ENCODE data around the gene AGPAT3. TPM values are rescaled to one million over a fixed set of nuclear protein-coding genes. Genes with fewer than 3 reads are reported as not detected.

AGPAT3 gene
- total RNA-seq, 2 experiments from 2014 or later: 101 to 102 TPM

- Mint-ChIP-seq H3K27me3 (peaks cover 5% of the 10 kb centered on the region), H3K9me3 (no peaks in the 10 kb centered on the region), H3K4me3 (no peak overlapping the region), H3K4me1 (no peaks in the 10 kb centered on the region), H3K27ac (no peak overlapping the region), H3K36me3 (ENCODE audit: low read depth) (no peaks in the 10 kb centered on the region)
- ChIA-PET POLR2A (no interaction called here), CTCF (no interaction called here)
- DNase-seq: no peak
These were observed 138.4 kb downstream of the AGPAT3 start for GRCh38 chr21:44003307-44003966.

- DNase-seq: no peak
- Mint-ChIP-seq H3K9me3 (no peaks in the 10 kb centered on the region), H3K36me3 (ENCODE audit: low read depth) (peaks cover 1% of the 10 kb centered on the region), H3K4me3 (no peak overlapping the region), H3K27ac (no peak overlapping the region), H3K4me1 (peaks cover 2% of the 10 kb centered on the region), H3K27me3 (no peaks in the 10 kb centered on the region)
- ChIA-PET POLR2A (no interaction called here), CTCF (no interaction called here)
These were observed 140.0 kb downstream of the AGPAT3 start for GRCh38 chr21:44005071-44005470.

GRCh38 chr21:44005593-44005992 lies 140.6 kb downstream of the AGPAT3 start:
- POLR2A ChIA-PET: no interaction called here
- H3K9me3 Mint-ChIP-seq: no peaks in the 10 kb centered on the region
- H3K27ac Mint-ChIP-seq: no peak overlapping the region
- CTCF ChIA-PET: no interaction called here
- H3K36me3 Mint-ChIP-seq (ENCODE audit: low read depth): peaks cover 5% of the 10 kb centered on the region
- H3K27me3 Mint-ChIP-seq: no peaks in the 10 kb centered on the region
- DNase-seq: no peak
- peaks cover 6% of the 10 kb centered on the region for H3K4me1 Mint-ChIP-seq
- no peak overlapping the region for H3K4me3 Mint-ChIP-seq

GRCh38 chr21:44006017-44006619 lies 141.1 kb downstream of the AGPAT3 start:
- POLR2A ChIA-PET: no interaction called here
- H3K4me3 Mint-ChIP-seq: no peak overlapping the region
- no peaks in the 10 kb centered on the region for H3K27me3 Mint-ChIP-seq
- H3K4me1 Mint-ChIP-seq: peaks cover 10% of the 10 kb centered on the region
- H3K9me3 Mint-ChIP-seq: no peaks in the 10 kb centered on the region
- peaks cover 5% of the 10 kb centered on the region for H3K36me3 Mint-ChIP-seq (ENCODE audit: low read depth)
- no peak overlapping the region for H3K27ac Mint-ChIP-seq
- no peak for DNase-seq
- CTCF ChIA-PET: no interaction called here

GRCh38 chr21:44006656-44007055 lies 141.6 kb downstream of the AGPAT3 start:
- Mint-ChIP-seq H3K36me3 (ENCODE audit: low read depth) (peaks cover 5% of the 10 kb centered on the region), H3K27ac (no peak overlapping the region), H3K9me3 (no peaks in the 10 kb centered on the region), H3K27me3 (no peaks in the 10 kb centered on the region), H3K4me3 (no peak overlapping the region), H3K4me1 (peaks cover 13% of the 10 kb centered on the region)
- ChIA-PET CTCF (no interaction called here), POLR2A (no interaction called here)
- no peak for DNase-seq

GRCh38 chr21:44010429-44010828 lies 145.4 kb downstream of the AGPAT3 start:
- peaks cover 22% of the 10 kb centered on the region for H3K36me3 Mint-ChIP-seq (ENCODE audit: low read depth)
- POLR2A ChIA-PET: interaction anchor here (1.0 to 5.3 kb wide), 4 partner anchors 11 to 74 kb away, joined by 3 to 71 read pairs (median 6); no protein-coding TSS in a partner anchor
- no peak overlapping the region for H3K27ac Mint-ChIP-seq
- H3K4me1 Mint-ChIP-seq: peaks cover 34% of the 10 kb centered on the region
- no peaks in the 10 kb centered on the region for H3K27me3 Mint-ChIP-seq
- CTCF ChIA-PET: no interaction called here
- no peak overlapping the region for H3K4me3 Mint-ChIP-seq
- no peak for DNase-seq
- no peaks in the 10 kb centered on the region for H3K9me3 Mint-ChIP-seq

GRCh38 chr21:44011123-44011522 lies 146.1 kb downstream of the AGPAT3 start:
- peak overlapping the region; percentile 85 for H3K4me3 Mint-ChIP-seq
- CTCF ChIA-PET: no interaction called here
- H3K27me3 Mint-ChIP-seq: no peaks in the 10 kb centered on the region
- DNase-seq: no peak
- H3K9me3 Mint-ChIP-seq: no peaks in the 10 kb centered on the region
- peaks cover 38% of the 10 kb centered on the region for H3K4me1 Mint-ChIP-seq
- H3K36me3 Mint-ChIP-seq (ENCODE audit: low read depth): peaks cover 22% of the 10 kb centered on the region
- POLR2A ChIA-PET: interaction anchor here (1.0 to 5.3 kb wide), 7 partner anchors 9 to 81 kb away, joined by 3 to 71 read pairs (median 5); no protein-coding TSS in a partner anchor
- peak overlapping the region; percentile 85 for H3K27ac Mint-ChIP-seq

- Mint-ChIP-seq H3K36me3 (ENCODE audit: low read depth) (peaks cover 22% of the 10 kb centered on the region), H3K9me3 (no peaks in the 10 kb centered on the region), H3K27ac (peak within 1 kb of the TSS; percentile 95), H3K27me3 (no peaks in the 10 kb centered on the region), H3K4me1 (peaks cover 44% of the 10 kb centered on the region), H3K4me3 (peak within 1 kb of the TSS; percentile 96)
- CTCF ChIA-PET: no interaction called here
- peak; percentile 86 for DNase-seq
- POLR2A ChIA-PET: interaction anchor here (0.7 to 5.3 kb wide), 20 partner anchors 9 to 445 kb away, joined by 3 to 71 read pairs (median 4); partner anchors contain the start of gene RRP1
These were observed 146.8 kb downstream of the AGPAT3 start, which contains the start of gene TRAPPC10 for GRCh38 chr21:44011579-44012473. TRAPPC10 (plus strand) TSS chr21:44012309; CDS start chr21:44012494, 185 bp downstream.

GRCh38 chr21:44012474-44013379 lies 147.7 kb downstream of the AGPAT3 start:
- CTCF ChIA-PET: interaction anchor here (1.0 to 1.8 kb wide), 5 partner anchors 11 to 71 kb away, joined by 3 to 7 read pairs (median 4); no protein-coding TSS in a partner anchor
- H3K36me3 Mint-ChIP-seq (ENCODE audit: low read depth): peaks cover 28% of the 10 kb centered on the region
- H3K27ac Mint-ChIP-seq: peak overlapping the region; percentile 95
- POLR2A ChIA-PET: interaction anchor here (0.7 to 5.3 kb wide), 22 partner anchors 11 to 444 kb away, joined by 3 to 71 read pairs (median 4); partner anchors contain the start of genes RRP1 and TRPM2
- DNase-seq: peak; percentile 90
- H3K4me1 Mint-ChIP-seq: peaks cover 51% of the 10 kb centered on the region
- H3K4me3 Mint-ChIP-seq: peak overlapping the region; percentile 96
- H3K9me3 Mint-ChIP-seq: no peaks in the 10 kb centered on the region
- H3K27me3 Mint-ChIP-seq: no peaks in the 10 kb centered on the region

GRCh38 chr21:44013380-44014088 lies 148.5 kb downstream of the AGPAT3 start:
- Mint-ChIP-seq H3K9me3 (no peaks in the 10 kb centered on the region), H3K4me3 (peak overlapping the region; percentile 96), H3K27me3 (no peaks in the 10 kb centered on the region), H3K27ac (peak overlapping the region; percentile 95), H3K4me1 (peaks cover 57% of the 10 kb centered on the region), H3K36me3 (ENCODE audit: low read depth) (peaks cover 32% of the 10 kb centered on the region)
- ChIA-PET POLR2A (interaction anchor here (0.8 to 5.3 kb wide), 15 partner anchors 10 to 340 kb away, joined by 3 to 71 read pairs (median 5); partner anchors contain the start of genes RRP1 and TRPM2), CTCF (interaction anchor here (1.0 to 1.8 kb wide), 6 partner anchors 10 to 70 kb away, joined by 3 to 7 read pairs (median 4); no protein-coding TSS in a partner anchor)
- peak; percentile 35 for DNase-seq

GRCh38 chr21:44017601-44018000 lies 152.6 kb downstream of the AGPAT3 start:
- peaks cover 27% of the 10 kb centered on the region for H3K36me3 Mint-ChIP-seq (ENCODE audit: low read depth)
- no peaks in the 10 kb centered on the region for H3K27me3 Mint-ChIP-seq
- no peaks in the 10 kb centered on the region for H3K9me3 Mint-ChIP-seq
- H3K27ac Mint-ChIP-seq: no peak overlapping the region
- no peak for DNase-seq
- H3K4me1 Mint-ChIP-seq: peaks cover 79% of the 10 kb centered on the region
- POLR2A ChIA-PET: no interaction called here
- H3K4me3 Mint-ChIP-seq: no peak overlapping the region
- CTCF ChIA-PET: interaction anchor here (1.4 kb wide), 1 partner anchor 280 kb away, joined by 3 read pairs; no protein-coding TSS in a partner anchor
